Endodermal cell (in vitro differentiated cells): Measurements from ENCODE around the gene STXBP4. TPM values are rescaled to one million over a fixed set of nuclear protein-coding genes. Genes with fewer than 3 reads are reported as not detected.

ENCODE experiments used
- DNase-seq: peaks from one replicate; pipeline ENCODE4 v3.0.0-alpha.2; 2017
- H3K27ac ChIP-seq: 2 replicates; pipeline ENCODE4 v1.5.1; 2013; ENCODE audit warnings: mild to moderate bottlenecking, low read depth, low read length, moderate library complexity
- H3K27me3 ChIP-seq: 2 replicates; pipeline ENCODE4 v1.6.1; 2013; ENCODE audit warnings: mild to moderate bottlenecking, low read length, moderate library complexity; ENCODE audit not compliant: insufficient read depth, control insufficient read depth, poor library complexity, severe bottlenecking
- H3K36me3 ChIP-seq: 2 replicates; pipeline ENCODE4 v1.7.0; 2013; ENCODE audit warnings: mild to moderate bottlenecking, low read length, moderate library complexity; ENCODE audit not compliant: control insufficient read depth, insufficient read depth
- H3K4me1 ChIP-seq: one replicate; pipeline ENCODE4 v1.7.0; 2013; ENCODE audit warnings: low read length; ENCODE audit not compliant: control insufficient read depth, insufficient read depth
- H3K4me3 ChIP-seq: 2 replicates; pipeline ENCODE4 v1.5.1; 2013; ENCODE audit warnings: mild to moderate bottlenecking, low read length, moderate library complexity
- H3K9ac ChIP-seq: 2 replicates; pipeline ENCODE4 v1.6.1; 2013; ENCODE audit warnings: mild to moderate bottlenecking, low read length, moderate library complexity; ENCODE audit not compliant: poor library complexity, severe bottlenecking; ENCODE audit errors: extremely low read depth
- H3K9me3 ChIP-seq: 2 replicates; pipeline ENCODE4 v1.6.1; 2013; ENCODE audit warnings: mild to moderate bottlenecking, low read length, moderate library complexity; ENCODE audit not compliant: control insufficient read depth
- H3K27ac Mint-ChIP-seq: 2 replicates; pipeline ENCODE4 v1.8.0; 2020; ENCODE audit warnings: mixed read lengths
- H3K27me3 Mint-ChIP-seq: 2 replicates; pipeline ENCODE4 v1.8.0; 2021; ENCODE audit warnings: mild to moderate bottlenecking, mixed read lengths; ENCODE audit not compliant: insufficient read depth
- H3K36me3 Mint-ChIP-seq: 2 replicates; pipeline ENCODE4 v1.8.0; 2020; ENCODE audit warnings: low read depth, mixed read lengths
- H3K4me1 Mint-ChIP-seq: 2 replicates; pipeline ENCODE4 v1.8.0; 2020; ENCODE audit warnings: mixed read lengths
- H3K4me3 Mint-ChIP-seq: 2 replicates; pipeline ENCODE4 v1.8.0; 2020; ENCODE audit warnings: mild to moderate bottlenecking, moderate library complexity, mixed read lengths
- H3K9me3 Mint-ChIP-seq: 2 replicates; pipeline ENCODE4 v1.8.0; 2020; ENCODE audit warnings: mild to moderate bottlenecking, mixed read lengths
- CTCF ChIP-seq: fragments of 200-600 bp; sonication (generic); conservative IDR thresholded peaks from 2 replicates; pipeline ENCODE4 v1.5.0; 2021; ENCODE audit warnings: antibody characterized with exemption, mild to moderate bottlenecking
- WGBS, 2 experiments: methylation state at CpG; one replicate each; pipeline versions ENCODE4 v1.1.5 to v1.1.7; 2013; ENCODE audit warnings: missing lambda C conversion rate in 2 of 2, mixed read lengths in 1 of 2; ENCODE audit not compliant: insufficient coverage in 1 of 2, insufficient read length in 1 of 2; 5-methylcytosine and 5-hydroxymethylcytosine counted together
- total RNA-seq, 2 donors: library from RNA; stranded (reverse); fragmentation: NEBNext Ultra II Directional in 1 of 2; extraction: Animal tissue kit (Norgen Biotek cat#: 25700) in 1 of 2; gene quantifications; 2 replicates in 1 of 2; 3 replicates in 1 of 2; pipeline ENCODE4 v1.2.1, GENCODE V29; 2021

The STXBP4 gene
- total RNA-seq, 2 donors from 2014 or later, result 15.5 to 18.0 TPM

DNA sequence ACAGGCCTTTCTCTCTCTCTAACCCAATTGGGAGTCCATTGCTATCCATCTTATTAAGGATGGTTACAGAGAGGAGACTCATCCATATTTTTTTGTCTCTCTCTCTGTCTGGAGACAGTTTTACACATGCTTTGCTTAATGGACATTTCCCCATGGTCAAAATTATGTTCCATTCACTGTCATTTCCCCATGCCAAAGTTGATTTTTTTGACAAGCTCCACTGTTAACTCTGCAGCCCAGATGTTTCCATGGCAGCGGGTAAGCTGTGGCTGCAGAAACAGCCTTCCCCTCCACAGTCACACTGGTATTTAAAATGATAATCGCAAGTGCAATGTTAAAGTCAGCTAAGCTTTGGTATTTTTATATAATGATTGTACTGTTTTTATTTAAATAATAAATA is 232.3 kb downstream of the STXBP4 start:
- Mint-ChIP-seq H3K9me3 (peaks cover 11% of the 10 kb centered on the region), H3K4me3 (no peak overlapping the region), H3K27ac (no peak overlapping the region), H3K36me3 (no peaks in the 10 kb centered on the region), H3K27me3 (no peaks in the 10 kb centered on the region), H3K4me1 (no peaks in the 10 kb centered on the region)
- TF ChIP-seq CTCF, result no peak
- Histone ChIP-seq H3K9me3 (no peaks in the 10 kb centered on the region), H3K27ac (no peak overlapping the region), H3K9ac (no peak overlapping the region), H3K4me1 (no peaks in the 10 kb centered on the region), H3K27me3 (no peaks in the 10 kb centered on the region), H3K36me3 (no peaks in the 10 kb centered on the region), H3K4me3 (no peak overlapping the region)
- WGBS, 2 experiments, result 88% methylated on average over 1 of the region's 2 CpGs; no CpG with 5 or more reads in 1 of the 2 experiments
- no peak for DNase-seq

GRCh38 chr17:55201308-55201932 is 232.9 kb downstream of the STXBP4 start:
- H3K4me1 Mint-ChIP-seq, result no peaks in the 10 kb centered on the region
- no peaks in the 10 kb centered on the region for H3K36me3 Mint-ChIP-seq
- no peaks in the 10 kb centered on the region for H3K36me3 ChIP-seq
- H3K9me3 ChIP-seq, result no peaks in the 10 kb centered on the region
- no peak overlapping the region for H3K27ac Mint-ChIP-seq
- H3K27me3 ChIP-seq, result no peaks in the 10 kb centered on the region
- no peak overlapping the region for H3K9ac ChIP-seq
- TF ChIP-seq CTCF, result no peak
- H3K4me3 ChIP-seq, result no peak overlapping the region
- no peak for DNase-seq
- H3K4me1 ChIP-seq, result no peaks in the 10 kb centered on the region
- peaks cover 11% of the 10 kb centered on the region for H3K9me3 Mint-ChIP-seq
- no peak overlapping the region for H3K4me3 Mint-ChIP-seq
- H3K27ac ChIP-seq, result no peak overlapping the region
- WGBS, 2 experiments, result 58% methylated on average over 3 to 4 of the region's 5 CpGs
- no peaks in the 10 kb centered on the region for H3K27me3 Mint-ChIP-seq

DNA sequence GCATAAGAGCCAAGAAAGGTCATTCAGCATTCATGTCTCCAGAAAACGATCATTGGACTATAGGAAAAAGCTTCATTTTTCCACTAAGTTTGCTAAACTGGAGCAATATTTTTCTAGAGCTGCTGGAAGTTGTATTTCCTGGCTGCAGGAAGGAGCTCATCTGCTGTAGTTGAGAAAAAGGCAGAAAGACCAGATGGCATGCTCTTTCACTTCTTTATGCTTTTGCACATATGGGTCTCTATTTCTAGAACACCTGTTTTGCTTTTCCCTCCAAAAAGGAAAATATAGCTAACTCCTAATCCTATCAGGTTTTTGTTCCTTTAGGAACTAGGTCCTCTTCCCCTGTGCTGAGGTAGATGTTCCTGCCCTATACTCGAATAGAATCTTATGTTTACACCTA is 234.3 kb downstream of the STXBP4 start:
- H3K27ac Mint-ChIP-seq, result no peak overlapping the region
- 84 to 100% methylated on average over 1 to 2 of the region's 2 CpGs for WGBS, 2 experiments
- Histone ChIP-seq H3K27me3 (no peaks in the 10 kb centered on the region), H3K9ac (no peak overlapping the region), H3K4me1 (no peaks in the 10 kb centered on the region), H3K9me3 (no peaks in the 10 kb centered on the region), H3K4me3 (no peak overlapping the region), H3K27ac (no peak overlapping the region), H3K36me3 (no peaks in the 10 kb centered on the region)
- peaks cover 2% of the 10 kb centered on the region for H3K27me3 Mint-ChIP-seq
- H3K4me1 Mint-ChIP-seq, result no peaks in the 10 kb centered on the region
- TF ChIP-seq CTCF, result no peak
- DNase-seq, result no peak
- no peak overlapping the region for H3K4me3 Mint-ChIP-seq
- no peaks in the 10 kb centered on the region for H3K36me3 Mint-ChIP-seq
- peaks cover 11% of the 10 kb centered on the region for H3K9me3 Mint-ChIP-seq
